Loucy (cell line): ENCODE results near the gene FRMD8.

Source experiments
- H2AFZ ChIP-seq: fragments of 200-600 bp; sonication (generic); 2 replicates; pipeline ENCODE4 v1.6.0; 2016; ENCODE audit warnings: antibody characterized with exemption, mild to moderate bottlenecking, low read length, moderate library complexity
- H3F3A ChIP-seq: fragments of 200-600 bp; 2 replicates; pipeline ENCODE4 v1.6.0; 2016; ENCODE audit warnings: antibody characterized with exemption, low read depth, mild to moderate bottlenecking
- H3K27me3 ChIP-seq: fragments of 200-600 bp; sonication (generic); 2 replicates; pipeline ENCODE4 v1.6.1; 2014; ENCODE audit warnings: low read length, mild to moderate bottlenecking; ENCODE audit not compliant: insufficient read depth, poor library complexity, severe bottlenecking
- H3K36me3 ChIP-seq: fragments of 200-600 bp; sonication (generic); 2 replicates; pipeline ENCODE4 v1.6.1; 2016; ENCODE audit warnings: low read length; ENCODE audit not compliant: insufficient read depth
- H3K4me1 ChIP-seq: fragments of 200-600 bp; sonication (generic); 2 replicates; pipeline ENCODE4 v1.5.1; 2014; ENCODE audit warnings: low read length, mild to moderate bottlenecking; ENCODE audit not compliant: insufficient read depth, poor library complexity, severe bottlenecking
- H3K4me2 ChIP-seq: fragments of 200-600 bp; sonication (generic); 2 replicates; pipeline ENCODE4 v1.6.0; 2014; ENCODE audit warnings: antibody characterized with exemption, low read length, low read depth, mild to moderate bottlenecking; ENCODE audit not compliant: poor library complexity, severe bottlenecking
- H3K4me3 ChIP-seq: fragments of 200-600 bp; sonication (generic); 2 replicates; pipeline ENCODE4 v1.5.1; 2014; ENCODE audit warnings: low read length, mild to moderate bottlenecking, mixed read lengths; ENCODE audit not compliant: poor library complexity, severe bottlenecking
- H3K79me2 ChIP-seq: fragments of 200-600 bp; sonication (generic); 2 replicates; pipeline ENCODE4 v1.6.1; 2014; ENCODE audit warnings: low read length; ENCODE audit not compliant: insufficient read depth
- H3K9ac ChIP-seq: fragments of 200-600 bp; sonication (generic); 2 replicates; pipeline ENCODE4 v1.6.0; 2014; ENCODE audit warnings: mild to moderate bottlenecking, low read depth, low read length, moderate library complexity; ENCODE audit not compliant: poor library complexity, severe bottlenecking
- H3K9me2 ChIP-seq: fragments of 200-600 bp; sonication (generic); replicated peaks from 2 replicates; pipeline ENCODE4 v1.6.1; 2016; ENCODE audit warnings: low read depth, low read length, mixed read lengths
- H3K9me3 ChIP-seq: fragments of 200-600 bp; sonication (generic); 2 replicates; pipeline ENCODE4 v1.6.1; 2014; ENCODE audit warnings: mild to moderate bottlenecking, antibody characterized with exemption, low read length, low read depth; ENCODE audit not compliant: insufficient read depth
- H4K20me1 ChIP-seq: fragments of 200-600 bp; sonication (generic); 2 replicates; pipeline ENCODE4 v1.6.0; 2014; ENCODE audit warnings: antibody characterized with exemption, low read length, mild to moderate bottlenecking; ENCODE audit not compliant: insufficient read depth, poor library complexity, severe bottlenecking
- EZH2phosphoT487 ChIP-seq: fragments of 200-600 bp; IDR thresholded peaks from 2 replicates; pipeline ENCODE4 v1.6.1; 2018; ENCODE audit warnings: antibody characterized with exemption, mild to moderate bottlenecking, moderate library complexity, borderline replicate concordance
- TF ChIP-seq, protein P1 (sequence below): fragments of 200-600 bp; sonication (generic); conservative IDR thresholded peaks from 2 replicates; pipeline ENCODE4 v1.5.1; 2014; ENCODE audit warnings: mild to moderate bottlenecking, antibody characterized with exemption, low read length

Gene FRMD8, protein sequence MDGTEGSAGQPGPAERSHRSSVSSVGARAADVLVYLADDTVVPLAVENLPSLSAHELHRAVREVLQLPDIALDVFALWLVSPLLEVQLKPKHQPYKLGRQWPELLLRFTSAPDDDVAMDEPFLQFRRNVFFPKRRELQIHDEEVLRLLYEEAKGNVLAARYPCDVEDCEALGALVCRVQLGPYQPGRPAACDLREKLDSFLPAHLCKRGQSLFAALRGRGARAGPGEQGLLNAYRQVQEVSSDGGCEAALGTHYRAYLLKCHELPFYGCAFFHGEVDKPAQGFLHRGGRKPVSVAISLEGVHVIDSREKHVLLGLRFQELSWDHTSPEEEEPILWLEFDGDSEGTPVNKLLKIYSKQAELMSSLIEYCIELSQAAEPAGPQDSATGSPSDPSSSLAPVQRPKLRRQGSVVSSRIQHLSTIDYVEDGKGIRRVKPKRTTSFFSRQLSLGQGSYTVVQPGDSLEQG

DNA sequence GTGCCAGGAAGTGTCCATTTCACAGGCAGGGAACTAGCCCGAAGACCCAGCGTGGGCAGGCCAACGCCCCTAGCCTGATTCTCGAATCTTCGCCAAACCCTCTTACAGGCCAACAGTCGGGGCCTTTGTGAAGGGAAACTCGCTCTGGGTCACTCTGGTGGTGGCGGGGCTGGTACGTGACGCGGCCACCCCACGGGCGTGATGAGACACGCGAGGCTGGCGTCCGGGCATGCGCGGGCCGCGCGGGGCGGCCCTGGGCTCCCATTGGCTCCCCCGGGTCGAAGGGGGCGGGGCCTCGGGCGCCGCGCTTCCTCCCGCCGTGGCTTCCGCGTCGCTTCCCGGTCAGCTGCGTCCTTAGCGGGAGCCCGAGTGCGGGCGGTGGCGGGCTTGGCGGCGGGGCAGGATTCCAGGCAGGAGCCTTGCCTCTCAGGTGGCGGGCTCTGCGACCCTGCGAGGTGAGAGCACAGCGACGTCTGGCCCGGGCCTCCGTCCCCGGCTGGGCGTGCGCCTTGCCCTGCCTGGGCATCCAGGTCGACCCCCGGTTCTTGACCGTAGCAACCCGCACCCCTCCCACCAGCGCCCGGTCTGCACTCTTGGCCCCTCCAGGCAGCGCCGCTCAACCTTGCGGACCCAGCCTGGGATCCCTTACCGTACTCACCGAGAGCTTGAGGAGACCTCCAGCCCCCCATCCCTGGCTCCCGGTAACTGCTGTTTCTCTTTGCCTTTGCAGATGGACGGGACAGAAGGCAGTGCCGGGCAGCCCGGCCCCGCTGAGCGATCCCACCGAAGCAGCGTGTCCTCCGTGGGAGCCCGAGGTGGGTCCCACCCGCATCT is at the start of gene FRMD8:
FRMD8 (plus strand) TSS at position 331 of the 834 bp plus-strand sequence; CDS start at position 731, 400 bp downstream.
- Histone ChIP-seq H3K4me1 (peaks cover 64% of the 10 kb centered on the region), H3K4me3 (peak within 1 kb of the TSS; percentile 87), H3F3A (peaks cover 8% of the 10 kb centered on the region; the same call in 1 of the 2 replicates), H3K79me2 (peaks cover 52% of the 10 kb centered on the region), H3K9ac (peak within 1 kb of the TSS; percentile 89), H3K9me3 (no peaks in the 10 kb centered on the region), H2AFZ (peak within 1 kb of the TSS; percentile 79), H3K9me2 (no peaks in the 10 kb centered on the region), H3K27me3 (no peaks in the 10 kb centered on the region), H4K20me1 (peaks cover 9% of the 10 kb centered on the region), H3K36me3 (no peaks in the 10 kb centered on the region; the same call in 1 of the 2 replicates), H3K4me2 (peak within 1 kb of the TSS; percentile 80)
- no peak for TF ChIP-seq EZH2phosphoT487
- TF ChIP-seq, protein P1, sequence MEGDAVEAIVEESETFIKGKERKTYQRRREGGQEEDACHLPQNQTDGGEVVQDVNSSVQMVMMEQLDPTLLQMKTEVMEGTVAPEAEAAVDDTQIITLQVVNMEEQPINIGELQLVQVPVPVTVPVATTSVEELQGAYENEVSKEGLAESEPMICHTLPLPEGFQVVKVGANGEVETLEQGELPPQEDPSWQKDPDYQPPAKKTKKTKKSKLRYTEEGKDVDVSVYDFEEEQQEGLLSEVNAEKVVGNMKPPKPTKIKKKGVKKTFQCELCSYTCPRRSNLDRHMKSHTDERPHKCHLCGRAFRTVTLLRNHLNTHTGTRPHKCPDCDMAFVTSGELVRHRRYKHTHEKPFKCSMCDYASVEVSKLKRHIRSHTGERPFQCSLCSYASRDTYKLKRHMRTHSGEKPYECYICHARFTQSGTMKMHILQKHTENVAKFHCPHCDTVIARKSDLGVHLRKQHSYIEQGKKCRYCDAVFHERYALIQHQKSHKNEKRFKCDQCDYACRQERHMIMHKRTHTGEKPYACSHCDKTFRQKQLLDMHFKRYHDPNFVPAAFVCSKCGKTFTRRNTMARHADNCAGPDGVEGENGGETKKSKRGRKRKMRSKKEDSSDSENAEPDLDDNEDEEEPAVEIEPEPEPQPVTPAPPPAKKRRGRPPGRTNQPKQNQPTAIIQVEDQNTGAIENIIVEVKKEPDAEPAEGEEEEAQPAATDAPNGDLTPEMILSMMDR, result no peak

DNA sequence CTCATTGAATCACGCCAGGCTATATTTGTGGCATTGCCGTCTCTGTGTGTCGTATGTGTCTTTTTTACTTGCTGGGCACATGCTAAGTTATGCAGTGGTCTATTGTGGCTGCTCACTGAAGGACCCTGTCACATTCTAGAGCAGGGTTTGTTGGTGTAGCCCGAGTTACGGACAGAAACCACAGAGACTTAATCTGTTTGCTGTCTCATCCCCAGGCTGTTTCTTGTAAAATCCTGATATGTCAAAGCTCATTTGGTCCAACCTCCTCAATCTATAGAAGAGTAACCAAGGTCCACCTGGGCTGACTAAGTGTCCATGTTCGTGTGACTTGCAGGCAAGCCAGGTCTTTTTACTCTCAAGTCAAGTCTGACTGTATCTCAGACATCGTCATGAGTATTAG is 47.8 kb upstream of the FRMD8 start:
- Histone ChIP-seq H3K79me2 (peaks cover 72% of the 10 kb centered on the region), H3K4me1 (peaks cover 32% of the 10 kb centered on the region), H3K36me3 (peaks cover 34% of the 10 kb centered on the region; the same call in 1 of the 2 replicates), H3K9me2 (no peaks in the 10 kb centered on the region), H2AFZ (no peak overlapping the region), H3K4me3 (no peak overlapping the region), H3F3A (no peaks in the 10 kb centered on the region), H3K9me3 (no peaks in the 10 kb centered on the region), H3K27me3 (no peaks in the 10 kb centered on the region), H4K20me1 (peaks cover 44% of the 10 kb centered on the region), H3K9ac (peak overlapping the region; percentile 12), H3K4me2 (peak overlapping the region; percentile 52)
- TF ChIP-seq EZH2phosphoT487, result no peak
- TF ChIP-seq, protein P1, result no peak

DNA sequence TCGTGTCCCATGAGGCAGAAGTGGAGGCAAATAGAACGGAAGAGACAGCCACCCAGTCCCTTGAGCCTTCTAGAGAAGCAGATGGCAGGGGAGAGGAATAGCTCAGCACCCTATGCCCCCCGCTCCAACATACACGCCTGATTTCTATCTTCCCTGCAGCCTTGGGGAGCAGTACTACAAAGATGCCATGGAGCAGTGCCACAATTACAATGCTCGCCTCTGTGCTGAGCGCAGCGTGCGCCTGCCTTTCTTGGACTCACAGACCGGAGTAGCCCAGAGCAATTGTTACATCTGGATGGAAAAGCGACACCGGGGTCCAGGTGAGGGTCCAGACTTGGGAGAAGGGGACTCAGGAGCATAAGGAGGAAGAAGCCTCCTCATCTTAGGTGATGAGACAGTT is 46.2 kb upstream of the FRMD8 start:
- Histone ChIP-seq H2AFZ (no peak overlapping the region), H3K9me3 (no peaks in the 10 kb centered on the region), H3K9me2 (no peaks in the 10 kb centered on the region), H4K20me1 (peaks cover 32% of the 10 kb centered on the region), H3K9ac (no peak overlapping the region), H3K36me3 (peaks cover 49% of the 10 kb centered on the region; the same call in 1 of the 2 replicates), H3K4me1 (peaks cover 22% of the 10 kb centered on the region), H3K4me2 (no peak overlapping the region), H3F3A (no peaks in the 10 kb centered on the region), H3K4me3 (no peak overlapping the region), H3K27me3 (no peaks in the 10 kb centered on the region), H3K79me2 (peaks cover 57% of the 10 kb centered on the region)
- TF ChIP-seq, protein P1, result no peak
- TF ChIP-seq EZH2phosphoT487, result no peak
